Adrenal gland (tissue), 5 donors: ENCODE measurements around the gene RAI14.

Source experiments
- CTCF ChIP-seq, 6 experiments: fragments of 450-650 bp in 4 of 6; fragments of 200-600 bp in 2 of 6; sonication (generic) in 1 of 6; IDR thresholded peaks; 1 replicate in 5 of 6; 2 replicates in 1 of 6; pipeline versions ENCODE4 v1.5.1 to v1.8.0; 2016 to 2021; ENCODE audit warnings: antibody characterized with exemption in 6 of 6, mild to moderate bottlenecking in 2 of 6, moderate library complexity in 1 of 6
- POLR2A ChIP-seq, 2 donors: fragments of 450-650 bp; IDR thresholded peaks; one replicate each; pipeline ENCODE4 v1.6.1; 2017; ENCODE audit warnings: antibody characterized with exemption in 2 of 2, mild to moderate bottlenecking in 2 of 2, moderate library complexity in 1 of 2
- donor health status: DM: no; HTN: no; CAD: no.

DNA sequence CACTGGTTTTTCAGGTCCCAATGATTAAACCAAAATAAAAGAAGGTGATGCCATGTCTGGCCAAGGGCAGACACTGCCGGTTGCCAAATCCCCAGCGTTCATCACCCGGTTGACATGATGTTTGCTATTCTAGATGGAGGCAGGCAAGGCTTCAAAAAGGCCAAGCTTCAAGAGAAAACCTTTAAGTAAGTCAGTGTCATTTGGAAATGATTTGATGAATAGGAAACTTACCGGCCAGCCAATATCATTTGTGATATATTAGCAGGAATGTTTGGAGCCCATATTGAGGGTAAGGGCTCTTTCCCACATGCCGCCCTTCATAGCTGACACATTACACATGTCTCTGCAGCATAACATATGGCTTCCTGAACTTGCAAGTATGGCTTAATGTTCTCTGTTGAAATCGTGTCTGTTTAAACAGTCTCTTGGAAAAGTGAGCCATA, 93.3 kb downstream of the RAI14 start:
- TF ChIP-seq POLR2A (IDR thresholded peaks at IDR 0.05) (no peak), CTCF (IDR thresholded peaks at IDR 0.05) (no peak)
